AG09319 (cell line): ENCODE data around the gene NUP155.
"Not testable (repeated sequence)": the region's sequence is repeated elsewhere in the genome, so short reads cannot be mapped to it uniquely, and the experiment has no call there.

Experiments used
- DNase-seq: peaks from one replicate; pipeline ENCODE4 v3.0.0-alpha.2; 2010; ENCODE audit warnings: low read depth; ENCODE audit errors: extremely low read depth
- TF ChIP-seq, protein P1 (sequence below): IDR thresholded peaks from 2 replicates; pipeline ENCODE4 v1.5.1; 2011; ENCODE audit warnings: low read depth, mild to moderate bottlenecking, inconsistent platforms, low read length, moderate library complexity

NUP155 gene

DNA sequence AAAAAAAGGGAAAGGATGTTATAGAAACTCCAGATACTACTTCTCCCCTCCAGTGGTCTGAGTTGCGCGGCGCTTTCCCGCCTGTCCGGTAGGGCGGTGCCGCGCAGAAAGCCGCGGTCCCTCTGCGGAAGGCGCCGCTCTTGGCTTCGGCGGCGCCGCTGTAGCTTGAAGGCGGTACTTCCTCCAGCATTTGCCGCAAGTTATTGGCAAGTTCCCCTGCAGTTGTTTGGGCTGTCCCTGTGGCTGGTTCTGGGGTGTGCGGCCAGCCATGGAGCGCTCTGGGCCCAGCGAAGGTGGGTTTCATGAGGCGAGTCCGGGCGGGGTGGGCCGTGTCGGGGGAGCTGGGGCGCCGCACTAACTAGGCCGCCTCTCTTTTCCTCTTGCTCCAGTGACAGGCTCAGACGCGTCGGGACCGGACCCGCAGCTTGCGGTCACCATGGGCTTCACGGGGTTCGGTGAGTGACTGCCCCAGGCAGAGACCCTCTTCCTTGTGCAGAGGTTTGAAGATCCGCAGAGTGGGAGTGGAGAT, 8.3 kb upstream of the NUP155 start, which contains the start of gene WDR70:
Gene WDR70 (plus strand): TSS at position 219 of the 529 bp plus-strand sequence. CDS start 50 bp downstream, at position 269.
- TF ChIP-seq, protein P1, sequence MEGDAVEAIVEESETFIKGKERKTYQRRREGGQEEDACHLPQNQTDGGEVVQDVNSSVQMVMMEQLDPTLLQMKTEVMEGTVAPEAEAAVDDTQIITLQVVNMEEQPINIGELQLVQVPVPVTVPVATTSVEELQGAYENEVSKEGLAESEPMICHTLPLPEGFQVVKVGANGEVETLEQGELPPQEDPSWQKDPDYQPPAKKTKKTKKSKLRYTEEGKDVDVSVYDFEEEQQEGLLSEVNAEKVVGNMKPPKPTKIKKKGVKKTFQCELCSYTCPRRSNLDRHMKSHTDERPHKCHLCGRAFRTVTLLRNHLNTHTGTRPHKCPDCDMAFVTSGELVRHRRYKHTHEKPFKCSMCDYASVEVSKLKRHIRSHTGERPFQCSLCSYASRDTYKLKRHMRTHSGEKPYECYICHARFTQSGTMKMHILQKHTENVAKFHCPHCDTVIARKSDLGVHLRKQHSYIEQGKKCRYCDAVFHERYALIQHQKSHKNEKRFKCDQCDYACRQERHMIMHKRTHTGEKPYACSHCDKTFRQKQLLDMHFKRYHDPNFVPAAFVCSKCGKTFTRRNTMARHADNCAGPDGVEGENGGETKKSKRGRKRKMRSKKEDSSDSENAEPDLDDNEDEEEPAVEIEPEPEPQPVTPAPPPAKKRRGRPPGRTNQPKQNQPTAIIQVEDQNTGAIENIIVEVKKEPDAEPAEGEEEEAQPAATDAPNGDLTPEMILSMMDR = peak; percentile 58
- peak; percentile 69 for DNase-seq

DNA sequence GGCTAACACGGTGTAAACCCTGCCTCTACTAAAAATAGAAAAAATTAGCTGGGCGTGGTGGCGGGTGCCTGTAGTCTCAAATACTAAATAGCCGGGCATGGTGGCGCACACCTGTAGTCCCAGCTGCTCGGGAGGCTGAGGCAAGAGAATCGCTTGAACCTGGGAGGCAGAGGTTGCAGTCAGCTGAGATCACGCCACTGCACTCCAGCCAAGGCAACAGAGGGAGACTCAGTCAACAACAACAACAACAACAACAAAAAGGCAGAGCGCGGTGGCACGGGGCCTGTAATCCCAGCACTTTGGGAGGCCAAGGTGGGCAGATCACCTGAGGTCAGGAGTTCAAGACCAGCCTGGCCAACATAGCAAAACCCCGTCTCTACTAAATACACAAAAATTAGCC, 7.2 kb upstream of the NUP155 start:
- DNase-seq = not testable (repeated sequence)

DNA sequence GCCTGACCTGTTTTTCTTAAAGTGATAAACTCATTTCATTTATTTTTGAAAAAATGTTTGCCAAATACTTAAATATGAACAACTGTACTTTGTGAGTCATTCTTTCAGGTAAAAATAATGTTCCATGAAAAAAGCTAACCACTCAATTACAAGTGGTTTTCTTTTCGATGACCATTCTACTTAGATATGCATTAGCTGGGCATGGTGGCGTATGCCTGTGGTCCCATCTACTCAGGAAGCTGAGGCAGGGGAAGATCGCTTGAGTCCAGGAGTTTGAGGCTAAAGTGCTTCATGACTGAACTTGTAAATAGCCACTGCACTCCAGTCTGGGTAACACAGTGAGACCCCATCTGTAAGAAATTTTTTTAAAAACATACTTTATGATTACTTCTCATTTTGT, 4.2 kb upstream of the NUP155 start:
- TF ChIP-seq, protein P1 = no peak
- no peak for DNase-seq

DNA sequence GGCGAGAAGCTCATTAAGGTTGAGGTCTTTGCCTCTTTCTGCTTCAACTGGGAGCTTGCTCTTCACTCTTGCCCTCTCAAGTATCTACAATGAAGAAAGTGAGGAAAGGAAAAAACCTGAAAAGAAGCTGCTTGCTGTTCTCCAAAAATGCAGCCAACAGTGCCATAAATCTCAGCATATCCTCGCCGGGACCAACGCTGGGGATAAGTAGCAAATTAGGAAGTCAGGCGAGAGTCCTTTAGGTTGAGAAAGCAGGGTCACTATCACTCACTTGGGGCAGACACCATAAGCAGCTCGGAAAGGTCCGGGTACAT, 399 bp downstream of the NUP155 start:
- TF ChIP-seq, protein P1 = no peak
- no peak for DNase-seq

DNA sequence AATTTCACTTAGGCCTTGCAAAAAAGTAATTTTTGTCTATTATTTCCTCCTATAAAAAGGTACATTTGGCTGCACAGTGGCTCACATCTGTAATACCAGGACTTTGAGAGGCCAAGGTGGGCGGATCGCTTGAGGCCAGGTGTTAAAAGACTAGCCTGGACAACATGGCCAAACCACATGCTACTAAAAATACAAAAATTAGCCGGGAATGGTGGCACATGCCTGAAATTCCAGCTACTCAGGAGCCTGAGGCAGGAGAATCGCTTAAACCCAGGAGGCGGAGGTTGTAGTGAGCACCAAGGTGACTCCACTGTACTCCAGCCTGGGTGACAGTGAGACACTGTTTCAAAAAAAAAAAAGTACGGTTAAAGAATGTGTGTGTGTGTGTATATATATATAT, 15.7 kb downstream of the NUP155 start:
- TF ChIP-seq, protein P1 = no peak
- DNase-seq = no peak

DNA sequence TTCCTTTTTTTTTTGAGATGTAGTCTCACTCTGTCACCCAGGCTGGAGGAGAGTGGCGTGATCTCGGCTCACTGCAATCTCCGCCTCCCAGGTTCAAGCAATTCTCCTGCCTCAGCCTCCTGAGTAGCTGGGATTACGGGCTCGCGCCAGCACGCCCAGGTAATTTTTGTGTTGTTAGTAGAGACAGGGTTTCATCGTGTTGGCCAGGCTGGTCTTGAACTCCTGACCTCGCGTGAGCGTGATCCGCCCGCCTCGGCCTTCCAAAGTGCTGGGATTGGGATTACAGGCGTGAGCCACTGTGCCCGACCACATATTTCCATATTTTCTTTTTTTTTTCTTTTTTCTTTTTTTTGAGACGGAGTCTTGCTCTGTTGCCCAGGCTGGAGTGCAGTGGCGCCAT, 28.2 kb downstream of the NUP155 start:
- not testable (repeated sequence) for DNase-seq

DNA sequence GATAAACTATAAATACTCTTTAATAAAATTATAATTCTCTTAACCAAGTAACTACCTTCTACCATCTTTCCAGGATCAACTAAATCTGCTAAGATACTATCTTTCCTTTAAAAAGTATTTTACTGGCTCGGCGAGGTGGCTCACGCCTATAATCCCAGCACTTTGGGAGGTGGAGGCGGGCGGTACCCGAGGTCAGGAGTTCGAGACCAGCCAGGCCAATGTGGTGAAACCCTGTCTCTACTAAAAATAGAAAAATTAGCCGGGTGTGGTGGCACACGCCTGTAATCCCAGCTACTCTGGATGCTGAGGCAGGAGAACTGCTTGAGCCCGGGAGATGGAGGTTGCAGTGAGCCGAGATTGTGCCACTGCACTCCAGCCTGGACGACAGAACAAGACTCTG, 36.2 kb downstream of the NUP155 start:
- DNase-seq = not testable (repeated sequence)

DNA sequence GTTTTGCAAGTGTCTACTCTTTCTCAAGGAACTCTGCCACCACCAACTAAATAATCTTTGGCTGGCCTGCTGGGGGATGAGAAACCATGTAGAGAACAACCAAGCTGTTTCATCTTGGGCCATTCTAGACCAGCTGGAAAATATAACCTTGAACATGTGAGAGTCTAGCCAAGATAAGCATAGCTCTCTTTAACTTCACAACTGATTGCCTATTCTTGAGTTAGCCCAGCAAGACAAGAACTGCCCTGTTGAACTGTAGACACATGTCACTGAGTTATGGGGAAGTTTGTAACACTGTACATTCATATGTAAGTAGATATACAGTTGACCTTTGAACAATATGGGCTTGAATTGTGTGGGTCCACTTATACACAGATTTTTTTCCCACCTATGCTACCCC, 44.4 kb downstream of the NUP155 start:
- TF ChIP-seq, protein P1 = no peak
- DNase-seq = no peak

DNA sequence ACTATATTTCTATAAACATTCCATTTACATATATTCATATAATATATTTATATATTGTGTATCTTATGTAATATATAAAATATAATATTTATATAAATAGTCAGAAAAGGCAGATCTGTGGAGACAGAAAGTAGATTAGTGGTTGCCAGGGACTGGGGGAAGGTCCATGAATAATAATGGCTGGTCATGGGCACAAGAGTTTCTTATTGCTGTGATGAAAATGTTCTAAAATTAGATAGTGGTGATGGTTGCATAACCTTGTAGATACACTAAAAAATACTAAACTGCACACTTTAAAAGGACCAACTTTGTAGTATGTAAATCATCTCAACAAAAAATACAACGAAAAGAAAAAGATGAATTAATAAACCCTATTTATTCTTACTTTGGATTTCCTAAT, 47.3 kb downstream of the NUP155 start:
- DNase-seq = no peak
- TF ChIP-seq, protein P1 = no peak
